Chondrocyte (in vitro differentiated cells): Measurements from ENCODE around the gene JAKMIP1. TPM values are rescaled to one million over a fixed set of nuclear protein-coding genes. Genes with fewer than 3 reads are reported as not detected.

Experiments used
- DNase-seq: peaks from one replicate; pipeline ENCODE4 v3.0.0; 2021; ENCODE audit warnings: mixed read lengths, low spot score
- H3K27ac Mint-ChIP-seq: one replicate; pipeline ENCODE4 v1.8.0; 2021; ENCODE audit warnings: mild to moderate bottlenecking, moderate library complexity, mixed read lengths; ENCODE audit not compliant: unreplicated experiment
- H3K27me3 Mint-ChIP-seq: 2 replicates; pipeline ENCODE4 v1.8.0; 2021; ENCODE audit warnings: low read depth, mixed read lengths
- H3K36me3 Mint-ChIP-seq: 2 replicates; pipeline ENCODE4 v1.8.0; 2021; ENCODE audit warnings: low read depth, mixed read lengths
- H3K4me1 Mint-ChIP-seq: 2 replicates; pipeline ENCODE4 v1.8.0; 2021; ENCODE audit warnings: low read depth, mild to moderate bottlenecking, mixed read lengths
- H3K4me3 Mint-ChIP-seq: one replicate; pipeline ENCODE4 v1.8.0; 2021; ENCODE audit warnings: mild to moderate bottlenecking, moderate library complexity, mixed read lengths; ENCODE audit not compliant: unreplicated experiment
- H3K9me3 Mint-ChIP-seq: 2 replicates; pipeline ENCODE4 v1.8.0; 2021; ENCODE audit warnings: low read depth, mixed read lengths
- total RNA-seq: library from RNA; stranded (reverse); gene quantifications from 3 replicates; pipeline ENCODE4 v1.2.1, GENCODE V29; 2021
- TF ChIP-seq, protein P1 (sequence below): fragments of 200-600 bp; sonication (generic); IDR thresholded peaks from 2 replicates; pipeline ENCODE4 v1.5.0; 2021; ENCODE audit warnings: antibody characterized with exemption, mild to moderate bottlenecking, moderate library complexity

JAKMIP1 gene
- total RNA-seq, 1 donor from 2014 or later: 0.10 TPM

DNA sequence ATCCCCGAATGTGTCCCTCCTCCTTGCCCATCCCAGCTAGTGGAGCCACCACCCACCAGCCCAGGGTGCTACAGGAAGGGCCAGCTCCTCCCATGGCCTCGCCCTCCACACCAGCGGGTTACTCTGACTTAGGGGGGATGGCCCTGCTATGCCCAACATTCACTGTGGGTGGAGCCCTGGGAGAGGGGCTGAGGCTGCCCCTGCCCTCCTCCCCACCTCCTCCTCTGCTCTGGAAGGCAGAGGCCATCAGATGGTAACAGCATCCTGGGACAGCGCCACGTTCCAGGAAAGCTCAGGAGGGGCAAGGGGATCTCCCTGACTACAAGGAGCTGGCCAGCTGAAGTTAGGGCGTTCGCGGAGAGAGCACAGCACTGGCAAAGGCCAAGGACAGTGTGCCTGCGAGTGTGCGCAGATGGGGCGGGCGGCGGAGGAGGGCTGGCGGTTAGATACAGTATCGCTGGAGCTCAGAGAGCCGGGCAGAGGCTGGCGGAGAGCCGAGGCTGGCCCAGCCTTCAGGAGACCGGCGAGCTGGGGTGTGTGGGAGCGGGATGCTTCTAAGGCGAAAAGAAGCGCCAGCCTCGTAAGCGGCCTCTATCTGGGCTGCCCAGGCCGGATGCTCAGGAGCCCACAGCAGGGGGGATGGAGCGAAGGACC is 1.5 kb downstream of the JAKMIP1 start:
- Mint-ChIP-seq H3K9me3 (peaks cover 7% of the 10 kb centered on the region), H3K27me3 (peaks cover 61% of the 10 kb centered on the region), H3K4me1 (peaks cover 4% of the 10 kb centered on the region), H3K4me3 (peak overlapping the region; percentile 53), H3K27ac (no peak overlapping the region), H3K36me3 (peaks cover 2% of the 10 kb centered on the region)
- TF ChIP-seq, protein P1, sequence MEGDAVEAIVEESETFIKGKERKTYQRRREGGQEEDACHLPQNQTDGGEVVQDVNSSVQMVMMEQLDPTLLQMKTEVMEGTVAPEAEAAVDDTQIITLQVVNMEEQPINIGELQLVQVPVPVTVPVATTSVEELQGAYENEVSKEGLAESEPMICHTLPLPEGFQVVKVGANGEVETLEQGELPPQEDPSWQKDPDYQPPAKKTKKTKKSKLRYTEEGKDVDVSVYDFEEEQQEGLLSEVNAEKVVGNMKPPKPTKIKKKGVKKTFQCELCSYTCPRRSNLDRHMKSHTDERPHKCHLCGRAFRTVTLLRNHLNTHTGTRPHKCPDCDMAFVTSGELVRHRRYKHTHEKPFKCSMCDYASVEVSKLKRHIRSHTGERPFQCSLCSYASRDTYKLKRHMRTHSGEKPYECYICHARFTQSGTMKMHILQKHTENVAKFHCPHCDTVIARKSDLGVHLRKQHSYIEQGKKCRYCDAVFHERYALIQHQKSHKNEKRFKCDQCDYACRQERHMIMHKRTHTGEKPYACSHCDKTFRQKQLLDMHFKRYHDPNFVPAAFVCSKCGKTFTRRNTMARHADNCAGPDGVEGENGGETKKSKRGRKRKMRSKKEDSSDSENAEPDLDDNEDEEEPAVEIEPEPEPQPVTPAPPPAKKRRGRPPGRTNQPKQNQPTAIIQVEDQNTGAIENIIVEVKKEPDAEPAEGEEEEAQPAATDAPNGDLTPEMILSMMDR: no peak
- DNase-seq: no peak

DNA sequence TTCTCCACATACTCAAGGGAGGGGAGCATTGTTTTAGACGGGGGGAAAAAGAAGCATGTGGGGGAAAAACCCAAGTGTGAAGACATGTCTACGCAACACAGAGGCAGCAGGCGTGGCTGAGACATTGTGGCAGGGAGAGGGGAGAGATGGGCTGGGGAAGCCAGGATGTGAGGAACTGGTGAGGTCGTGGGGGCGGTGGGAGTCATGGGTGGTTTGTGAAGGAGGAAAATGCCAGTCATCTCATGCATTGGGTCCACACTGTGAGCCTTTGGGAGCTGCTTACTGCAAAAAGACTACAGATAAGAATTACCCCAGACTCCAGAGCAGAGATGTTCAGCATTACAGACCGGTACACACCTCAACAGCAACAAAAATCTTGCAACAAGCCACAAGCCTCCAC is 2.1 kb downstream of the JAKMIP1 start:
- DNase-seq: no peak
- TF ChIP-seq, protein P1: no peak
- Mint-ChIP-seq H3K27me3 (peaks cover 64% of the 10 kb centered on the region), H3K4me3 (no peak overlapping the region), H3K27ac (no peak overlapping the region), H3K4me1 (peaks cover 4% of the 10 kb centered on the region), H3K9me3 (peaks cover 7% of the 10 kb centered on the region), H3K36me3 (peaks cover 2% of the 10 kb centered on the region)

DNA sequence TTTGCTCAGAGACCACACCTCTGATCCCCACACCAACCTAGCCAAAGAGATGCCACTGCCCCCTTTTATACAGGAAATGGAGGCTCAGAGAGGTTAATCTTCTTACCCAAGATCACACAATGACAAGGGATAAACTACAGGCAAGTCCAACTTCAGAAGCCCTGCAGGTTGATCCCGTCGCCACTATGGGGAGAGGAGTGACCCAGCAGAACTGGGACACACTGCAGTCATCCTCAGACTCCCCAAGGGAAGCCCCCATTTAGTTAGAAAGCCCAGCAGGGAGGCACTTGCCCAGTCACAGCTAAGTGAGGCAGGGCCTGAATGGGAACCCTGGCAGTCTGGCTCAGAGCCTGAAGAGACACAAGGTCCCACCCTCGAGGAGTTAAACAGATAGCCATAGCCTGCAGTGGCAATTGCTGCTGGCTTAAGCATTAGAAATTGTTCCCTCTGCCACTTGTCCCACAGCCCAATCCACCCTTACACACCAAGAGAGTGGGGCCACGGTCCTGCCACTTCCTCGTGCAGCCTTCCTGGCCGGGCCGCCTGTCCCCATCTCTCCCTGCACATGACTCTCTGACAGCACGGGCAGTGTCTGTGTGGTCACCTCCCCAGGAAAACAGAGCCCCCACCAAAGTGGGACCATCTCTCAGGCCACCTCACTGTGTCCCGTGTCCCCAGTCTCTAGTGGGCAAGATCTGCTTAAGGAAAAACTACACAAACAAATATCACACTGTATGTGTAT is 2.7 kb downstream of the JAKMIP1 start:
- H3K4me3 Mint-ChIP-seq: no peak overlapping the region
- H3K27me3 Mint-ChIP-seq: peaks cover 65% of the 10 kb centered on the region
- peaks cover 7% of the 10 kb centered on the region for H3K9me3 Mint-ChIP-seq
- H3K27ac Mint-ChIP-seq: no peak overlapping the region
- no peak for DNase-seq
- peaks cover 2% of the 10 kb centered on the region for H3K36me3 Mint-ChIP-seq
- TF ChIP-seq, protein P1: no peak
- peaks cover 4% of the 10 kb centered on the region for H3K4me1 Mint-ChIP-seq

DNA sequence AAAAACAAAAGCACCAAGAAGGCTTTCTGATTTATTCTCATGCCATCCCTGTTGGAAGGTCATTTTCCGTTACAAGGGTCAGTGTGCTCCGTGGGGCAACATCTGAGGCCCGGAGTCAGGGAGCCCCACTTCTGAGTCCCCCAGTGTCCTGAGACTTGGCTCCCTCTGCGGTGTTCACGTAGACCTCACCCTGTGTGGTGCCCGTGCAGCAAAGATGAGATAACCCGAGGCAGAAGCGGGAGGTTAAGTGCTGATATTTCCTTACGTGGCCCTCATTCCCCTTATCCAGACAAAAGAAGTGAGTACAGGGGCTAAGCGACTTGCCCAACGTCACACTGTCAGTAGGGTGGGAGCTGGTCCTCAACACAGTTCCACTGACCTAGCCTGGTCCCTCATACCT is 3.5 kb downstream of the JAKMIP1 start:
- no peak overlapping the region for H3K27ac Mint-ChIP-seq
- peaks cover 4% of the 10 kb centered on the region for H3K4me1 Mint-ChIP-seq
- DNase-seq: no peak
- H3K36me3 Mint-ChIP-seq: peaks cover 2% of the 10 kb centered on the region
- no peak overlapping the region for H3K4me3 Mint-ChIP-seq
- H3K27me3 Mint-ChIP-seq: peaks cover 67% of the 10 kb centered on the region
- TF ChIP-seq, protein P1: no peak
- H3K9me3 Mint-ChIP-seq: peaks cover 7% of the 10 kb centered on the region

DNA sequence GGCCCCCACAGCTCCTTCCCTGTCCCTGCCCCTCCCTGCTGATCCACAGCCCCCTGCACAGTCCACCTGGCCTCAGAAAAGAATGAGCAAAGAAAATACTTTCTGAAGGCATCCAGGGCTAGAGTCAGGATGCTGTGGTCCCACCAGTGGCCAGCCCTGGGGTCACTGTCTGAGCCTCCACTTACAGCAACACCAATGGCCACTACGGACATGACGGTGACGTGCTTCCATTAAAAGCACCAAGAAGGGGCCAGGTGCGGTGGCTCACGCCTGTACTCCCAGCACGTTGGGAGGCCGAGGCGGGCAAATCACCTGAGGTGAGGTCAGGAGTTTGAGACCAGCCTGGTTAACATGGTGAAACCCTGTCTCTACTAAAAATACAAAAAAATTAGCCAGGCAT is 4.0 kb downstream of the JAKMIP1 start:
- TF ChIP-seq, protein P1: no peak
- peaks cover 64% of the 10 kb centered on the region for H3K27me3 Mint-ChIP-seq
- no peak for DNase-seq

More for the DNA sequence above, 4.0 kb downstream of the JAKMIP1 start:
- H3K36me3 Mint-ChIP-seq: peaks cover 2% of the 10 kb centered on the region
- no peak overlapping the region for H3K27ac Mint-ChIP-seq
- H3K9me3 Mint-ChIP-seq: peaks cover 3% of the 10 kb centered on the region
- no peak overlapping the region for H3K4me3 Mint-ChIP-seq
- peaks cover 4% of the 10 kb centered on the region for H3K4me1 Mint-ChIP-seq
